B cell (primary cell): ENCODE data around the gene MTPN.

Source experiments
- EZH2 ChIP-seq: IDR thresholded peaks from 2 replicates; pipeline ENCODE4 v1.6.1; 2012; ENCODE audit warnings: borderline replicate concordance, low read depth, mild to moderate bottlenecking, moderate library complexity, low read length; ENCODE audit not compliant: insufficient read depth, poor library complexity, severe bottlenecking
- TF ChIP-seq, protein P1 (sequence below): fragments of 200-600 bp; IDR thresholded peaks from one replicate; pipeline ENCODE4 v1.8.0; 2022; ENCODE audit warnings: antibody characterized with exemption, mild to moderate bottlenecking

DNA sequence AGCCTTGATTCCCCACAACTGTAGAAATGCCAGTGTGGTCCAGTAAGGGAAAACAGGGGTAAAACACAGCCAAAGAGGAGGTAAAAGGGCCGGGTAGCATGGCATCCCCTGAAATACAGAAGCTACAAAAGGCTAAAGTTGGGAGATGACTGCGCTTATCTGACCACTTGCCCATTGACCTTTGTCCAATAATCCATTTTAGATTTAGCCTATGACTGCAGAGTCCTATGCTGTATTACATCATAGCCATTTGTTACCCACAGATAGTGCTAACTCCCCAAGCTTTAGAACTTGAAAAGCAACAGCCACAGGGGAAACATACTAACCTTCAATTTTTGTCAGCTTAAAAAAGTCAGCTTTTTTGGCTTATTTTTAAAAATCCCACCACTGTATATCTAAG is 26.2 kb downstream of the MTPN start:
- no peak for TF ChIP-seq EZH2
- TF ChIP-seq, protein P1, sequence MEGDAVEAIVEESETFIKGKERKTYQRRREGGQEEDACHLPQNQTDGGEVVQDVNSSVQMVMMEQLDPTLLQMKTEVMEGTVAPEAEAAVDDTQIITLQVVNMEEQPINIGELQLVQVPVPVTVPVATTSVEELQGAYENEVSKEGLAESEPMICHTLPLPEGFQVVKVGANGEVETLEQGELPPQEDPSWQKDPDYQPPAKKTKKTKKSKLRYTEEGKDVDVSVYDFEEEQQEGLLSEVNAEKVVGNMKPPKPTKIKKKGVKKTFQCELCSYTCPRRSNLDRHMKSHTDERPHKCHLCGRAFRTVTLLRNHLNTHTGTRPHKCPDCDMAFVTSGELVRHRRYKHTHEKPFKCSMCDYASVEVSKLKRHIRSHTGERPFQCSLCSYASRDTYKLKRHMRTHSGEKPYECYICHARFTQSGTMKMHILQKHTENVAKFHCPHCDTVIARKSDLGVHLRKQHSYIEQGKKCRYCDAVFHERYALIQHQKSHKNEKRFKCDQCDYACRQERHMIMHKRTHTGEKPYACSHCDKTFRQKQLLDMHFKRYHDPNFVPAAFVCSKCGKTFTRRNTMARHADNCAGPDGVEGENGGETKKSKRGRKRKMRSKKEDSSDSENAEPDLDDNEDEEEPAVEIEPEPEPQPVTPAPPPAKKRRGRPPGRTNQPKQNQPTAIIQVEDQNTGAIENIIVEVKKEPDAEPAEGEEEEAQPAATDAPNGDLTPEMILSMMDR, result no peak
